WI38 (cell line): ENCODE data around the gene YPEL3.
A peak's percentile ranks its signal among the peaks of the same experiment; 100 is the strongest.

ENCODE experiments used
- H3K4me3 ChIP-seq: 2 replicates; pipeline ENCODE4 v1.5.1; 2011; ENCODE audit warnings: low read depth, mild to moderate bottlenecking, control low read depth, low read length
- TF ChIP-seq, protein P1 (sequence below): IDR thresholded peaks from 2 replicates; pipeline ENCODE4 v1.5.1; 2012; ENCODE audit warnings: low read depth, mild to moderate bottlenecking, control low read depth, low read length

The YPEL3 gene

DNA sequence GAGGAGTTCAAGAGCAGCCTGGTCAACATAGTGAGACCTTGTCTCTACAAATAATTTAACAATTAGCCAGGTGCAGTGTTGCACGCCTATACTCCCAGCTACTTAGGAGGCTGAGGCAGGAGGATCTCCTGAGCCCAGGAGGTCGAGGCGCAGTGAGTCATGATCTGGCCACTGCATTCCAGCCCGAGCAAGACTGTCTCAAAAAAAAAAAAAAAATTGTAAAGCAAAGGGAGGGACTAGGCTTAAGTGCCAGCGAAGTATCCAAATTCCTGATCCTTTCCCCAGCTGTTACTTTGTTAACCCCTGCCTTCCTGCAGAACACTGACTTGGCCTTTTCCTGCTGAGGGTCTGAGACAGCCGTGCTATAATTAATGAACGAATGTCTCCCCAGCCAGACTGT, 14.6 kb upstream of the YPEL3 start:
- H3K4me3 ChIP-seq: no peak overlapping the region
- TF ChIP-seq, protein P1, sequence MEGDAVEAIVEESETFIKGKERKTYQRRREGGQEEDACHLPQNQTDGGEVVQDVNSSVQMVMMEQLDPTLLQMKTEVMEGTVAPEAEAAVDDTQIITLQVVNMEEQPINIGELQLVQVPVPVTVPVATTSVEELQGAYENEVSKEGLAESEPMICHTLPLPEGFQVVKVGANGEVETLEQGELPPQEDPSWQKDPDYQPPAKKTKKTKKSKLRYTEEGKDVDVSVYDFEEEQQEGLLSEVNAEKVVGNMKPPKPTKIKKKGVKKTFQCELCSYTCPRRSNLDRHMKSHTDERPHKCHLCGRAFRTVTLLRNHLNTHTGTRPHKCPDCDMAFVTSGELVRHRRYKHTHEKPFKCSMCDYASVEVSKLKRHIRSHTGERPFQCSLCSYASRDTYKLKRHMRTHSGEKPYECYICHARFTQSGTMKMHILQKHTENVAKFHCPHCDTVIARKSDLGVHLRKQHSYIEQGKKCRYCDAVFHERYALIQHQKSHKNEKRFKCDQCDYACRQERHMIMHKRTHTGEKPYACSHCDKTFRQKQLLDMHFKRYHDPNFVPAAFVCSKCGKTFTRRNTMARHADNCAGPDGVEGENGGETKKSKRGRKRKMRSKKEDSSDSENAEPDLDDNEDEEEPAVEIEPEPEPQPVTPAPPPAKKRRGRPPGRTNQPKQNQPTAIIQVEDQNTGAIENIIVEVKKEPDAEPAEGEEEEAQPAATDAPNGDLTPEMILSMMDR: no peak

DNA sequence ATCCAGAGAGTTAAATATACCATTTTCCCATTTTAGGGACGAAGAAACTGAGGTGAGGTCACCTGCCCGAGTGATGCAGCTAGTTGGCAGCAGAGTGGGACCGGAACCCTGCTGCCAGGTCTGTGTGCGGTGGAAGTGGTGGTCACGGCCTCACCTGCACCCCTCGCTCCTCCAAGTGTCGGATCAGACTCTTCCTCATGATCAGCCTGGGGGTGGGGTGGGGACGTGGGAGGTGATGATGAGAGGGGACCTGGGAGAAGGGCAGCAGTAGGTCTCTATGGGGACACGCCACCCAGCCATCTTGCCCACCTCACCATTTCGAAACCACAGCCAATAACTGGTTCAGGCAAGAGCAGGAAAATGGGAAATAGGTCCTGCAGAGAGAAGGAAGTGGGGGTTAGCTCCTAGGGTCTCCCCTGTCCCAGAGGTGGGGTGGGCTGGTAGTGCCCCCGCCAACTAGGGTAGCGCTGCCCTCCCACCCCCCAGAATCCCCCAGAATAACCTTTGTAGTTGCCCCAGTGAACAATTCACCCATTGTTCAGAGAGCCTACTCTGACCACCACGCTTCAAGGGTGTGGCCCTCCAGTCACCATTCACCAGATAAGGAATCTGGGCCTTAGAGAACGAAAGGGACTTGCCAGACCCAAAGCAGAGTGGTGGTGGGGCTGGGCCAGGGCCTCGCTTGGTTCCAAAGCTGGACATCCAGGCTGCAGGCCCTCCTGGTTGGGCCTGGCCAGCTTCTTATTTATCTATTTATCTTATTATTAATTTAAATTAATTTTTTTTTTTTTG, 12.2 kb upstream of the YPEL3 start:
- no peak overlapping the region for H3K4me3 ChIP-seq
- TF ChIP-seq, protein P1: no peak

DNA sequence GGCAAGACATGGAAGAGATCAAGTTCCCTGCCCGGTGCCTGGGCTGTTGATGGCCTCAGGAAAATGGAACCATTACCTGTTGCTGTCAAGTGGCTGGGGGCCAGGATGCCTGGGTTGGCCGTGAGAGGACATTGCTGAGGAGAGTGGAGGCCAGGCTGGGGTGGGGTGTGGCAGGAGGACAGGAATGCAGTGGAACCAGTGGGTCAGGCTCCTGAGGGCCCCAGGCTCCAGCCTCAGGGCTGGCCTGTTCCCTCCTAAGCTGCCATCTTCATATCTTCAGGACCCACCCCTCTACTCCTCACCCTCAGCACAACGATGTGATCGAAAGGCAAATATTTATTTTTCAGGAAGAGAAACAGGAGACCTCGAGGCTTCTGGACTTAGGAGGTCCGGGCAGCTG, 8.5 kb upstream of the YPEL3 start:
- no peak overlapping the region for H3K4me3 ChIP-seq
- TF ChIP-seq, protein P1: no peak

DNA sequence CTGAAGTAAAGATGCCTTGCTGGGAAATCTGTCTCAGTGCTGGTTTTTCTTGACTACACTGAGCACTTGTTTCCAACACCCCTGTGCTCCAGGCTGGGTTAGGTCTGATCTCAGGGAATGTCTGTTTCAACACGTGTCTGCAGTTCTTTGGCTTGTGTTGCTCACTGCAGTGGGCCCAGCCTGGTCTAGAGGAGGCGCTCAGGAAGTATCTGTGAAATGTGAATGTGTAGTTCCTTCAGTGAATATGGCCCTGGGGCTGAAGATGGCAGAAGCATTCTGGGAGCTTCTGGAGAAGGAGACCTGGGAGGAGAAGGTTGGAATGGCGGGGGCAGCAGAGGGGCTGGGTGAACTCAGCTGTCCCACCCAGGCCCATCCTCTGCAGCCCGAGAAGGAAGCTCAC, 8.1 kb upstream of the YPEL3 start:
- H3K4me3 ChIP-seq: no peak overlapping the region
- TF ChIP-seq, protein P1: no peak

DNA sequence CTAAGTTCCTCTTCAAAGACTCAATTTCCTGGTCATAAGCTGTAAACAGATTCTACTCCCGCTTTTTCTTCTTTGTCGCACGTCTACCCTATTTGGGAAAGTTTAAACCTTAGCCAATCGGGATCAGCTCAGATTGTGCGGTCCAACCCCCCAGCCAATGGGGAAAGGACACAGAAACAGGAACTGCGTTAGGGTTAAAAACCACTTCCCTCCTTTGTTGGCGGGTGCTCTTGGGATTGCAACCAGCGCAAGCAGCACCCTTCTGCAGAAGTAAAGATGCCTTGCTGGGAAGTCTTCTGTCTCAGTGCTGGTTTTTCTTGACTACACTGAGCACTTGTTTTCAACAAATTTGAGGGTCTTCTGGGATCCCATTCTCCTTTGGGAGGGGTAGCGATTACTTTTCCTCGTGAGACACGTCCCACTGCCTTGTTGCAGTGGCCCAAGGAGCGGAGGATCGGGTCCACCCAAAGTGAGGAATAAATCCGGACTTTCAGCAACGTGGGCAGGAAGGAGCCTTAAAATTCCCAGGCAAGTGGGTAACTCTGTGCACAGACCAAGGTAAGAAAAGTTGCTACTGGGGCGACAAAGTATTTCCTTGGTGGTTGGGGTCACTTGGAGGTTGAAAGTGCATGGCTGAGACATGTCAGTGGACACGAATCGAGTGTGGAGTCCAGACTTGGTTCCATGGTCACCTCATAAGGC, 1.0 kb upstream of the YPEL3 start:
- TF ChIP-seq, protein P1: no peak
- H3K4me3 ChIP-seq: no peak overlapping the region

DNA sequence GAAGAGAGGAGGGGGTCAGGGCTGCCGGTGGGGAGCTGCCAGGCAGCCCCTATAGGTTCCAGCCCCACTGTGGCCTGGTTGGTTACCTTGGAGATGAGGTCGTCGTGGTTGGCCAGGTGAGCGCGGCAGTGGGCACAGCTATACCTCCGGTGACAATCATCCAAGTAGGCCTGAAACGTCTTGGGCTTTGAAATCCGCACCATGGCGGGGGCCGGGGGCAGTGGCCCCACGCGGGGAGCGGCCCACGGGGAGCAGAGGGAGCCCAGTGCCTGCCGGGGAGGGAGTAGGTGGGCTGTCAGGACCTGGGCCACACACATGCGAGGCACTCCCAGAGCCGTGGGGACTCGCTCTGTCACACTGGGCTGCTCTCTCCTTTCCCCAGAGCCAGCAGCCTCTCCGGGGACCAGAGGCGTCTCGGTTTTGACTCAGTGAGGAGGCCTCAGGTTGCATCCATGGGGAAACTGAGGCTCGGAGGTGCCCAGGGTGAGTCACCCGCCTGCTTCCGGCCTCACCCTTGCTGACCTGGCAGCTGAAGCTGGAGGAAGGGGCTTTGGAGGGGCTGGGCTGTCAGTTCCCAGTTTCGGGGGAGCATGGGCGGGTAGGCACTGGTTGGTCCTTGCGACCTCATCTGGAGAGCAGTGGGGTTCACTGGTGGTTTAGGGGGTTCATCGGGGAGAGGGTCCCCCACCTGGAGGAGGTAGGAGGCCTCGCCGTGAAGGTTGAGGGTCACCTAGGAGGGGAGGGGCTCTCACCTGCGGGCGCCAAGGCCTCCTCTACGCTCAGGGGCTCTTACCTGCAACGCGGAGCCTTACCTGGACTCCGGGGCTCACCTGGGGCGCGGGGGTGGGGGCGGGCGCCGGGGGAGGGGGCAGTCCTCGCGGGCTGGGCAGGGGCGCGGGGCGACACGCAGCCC, 591 bp downstream of the YPEL3 start:
- TF ChIP-seq, protein P1: no peak
- peak overlapping the region; percentile 59 for H3K4me3 ChIP-seq
